Measurements from ENCODE around the gene SMPD4. TPM values are rescaled to one million over a fixed set of nuclear protein-coding genes. Genes with fewer than 3 reads are reported as not detected.
"Not testable (repeated sequence)": the region's sequence is repeated elsewhere in the genome, so short reads cannot be mapped to it uniquely, and the experiment has no call there.

Gene SMPD4
- total and polyA plus RNA-seq, 7 donors = 15.7 to 29.8 (median 24.8) TPM

DNA sequence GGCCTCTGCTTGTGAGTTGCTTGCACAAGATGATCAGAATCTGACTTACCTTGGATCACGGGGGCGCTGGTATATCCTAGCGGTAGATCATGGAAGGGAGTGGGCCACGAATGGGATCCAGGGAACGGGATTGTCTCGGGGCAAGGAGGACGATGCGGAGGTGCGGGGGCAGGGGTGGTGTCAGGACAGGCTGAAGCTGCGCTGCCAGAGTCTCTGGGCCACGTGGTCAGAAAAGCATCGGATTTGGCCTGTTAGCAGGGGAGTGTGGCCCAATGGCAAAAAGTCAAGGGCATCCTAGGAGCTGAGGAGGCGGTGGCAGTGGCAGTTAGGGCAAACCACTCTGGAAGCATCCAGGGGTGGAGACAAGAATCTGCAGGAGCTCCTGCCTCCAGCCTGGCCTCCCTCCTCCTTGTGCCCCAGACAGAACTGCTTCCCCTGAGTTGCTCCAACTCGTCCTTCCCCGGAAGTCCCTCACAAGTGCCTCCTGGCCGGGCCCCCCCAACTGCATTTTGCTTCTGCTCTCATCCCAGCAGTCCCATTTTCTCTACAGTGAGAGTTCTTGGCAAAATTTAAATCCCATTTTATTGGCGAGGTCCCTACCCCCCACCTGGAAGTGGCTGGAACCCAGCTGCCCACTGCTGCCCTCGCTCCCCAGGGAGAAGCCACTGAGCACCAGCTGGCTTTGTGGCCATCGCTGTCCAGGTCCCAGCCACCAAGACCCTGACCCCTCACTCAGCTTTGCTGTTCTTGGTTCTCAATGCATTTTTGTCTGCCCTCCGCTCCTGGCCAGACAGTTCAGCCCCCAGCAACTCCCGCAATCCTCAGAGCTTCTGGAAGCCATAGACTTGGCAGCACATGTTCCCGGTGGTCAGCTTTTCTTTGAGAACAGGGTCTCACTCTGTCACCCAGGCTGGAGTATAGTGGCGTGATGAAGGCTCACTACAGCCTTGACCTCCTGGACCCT, 30.9 kb downstream of the SMPD4 start:
- intact Hi-C loops (cut with DNase I) = no loop called here
- no peak for ATAC-seq
- TF ChIP-seq CTCF (IDR thresholded peaks at IDR 0.05) = no peak
- WGBS, 3 donors = 84 to 87% (median 84%) methylated on average over 22 to 23 of the region's 23 CpGs
- no peaks in the 10 kb centered on the region for H3K4me1 ChIP-seq
- peaks cover 0 to 33% of the 10 kb centered on the region in 2 donors for H3K36me3 ChIP-seq (ENCODE audit: insufficient read depth in 1 of 2, low read depth in 1 of 2)
- H3K27ac ChIP-seq = no peak overlapping the region
- no peak for DNase-seq
- peaks cover 0 to 8% (median 0%) of the 10 kb centered on the region in 3 donors for H3K27me3 ChIP-seq (ENCODE audit: insufficient read depth in 3 of 3, low read length in 2 of 3)
- no peak overlapping the region for H3K4me3 ChIP-seq
- H3K9me3 ChIP-seq = no peaks in the 10 kb centered on the region

DNA sequence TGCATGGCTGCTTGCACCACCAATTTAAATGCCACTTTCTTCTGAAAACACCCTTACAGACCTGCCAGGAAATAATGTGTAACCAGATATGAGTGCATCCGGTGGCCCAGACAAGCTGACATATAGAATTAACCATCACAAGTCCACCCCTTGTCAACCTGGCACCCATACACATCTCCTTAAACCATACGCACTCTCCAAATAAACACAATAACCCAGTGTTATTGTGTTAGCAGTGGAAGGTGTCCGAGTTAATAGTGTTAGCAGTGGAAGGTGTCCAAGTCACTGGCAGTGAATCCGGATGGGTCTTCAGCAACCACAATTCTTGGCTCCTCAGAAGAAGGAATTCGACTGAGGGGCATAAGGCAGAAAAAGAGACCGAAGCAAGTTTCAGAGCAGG, 32.9 kb downstream of the SMPD4 start:
- intact Hi-C loops (cut with DNase I); DNase-seq; ATAC-seq: not testable (repeated sequence)

DNA sequence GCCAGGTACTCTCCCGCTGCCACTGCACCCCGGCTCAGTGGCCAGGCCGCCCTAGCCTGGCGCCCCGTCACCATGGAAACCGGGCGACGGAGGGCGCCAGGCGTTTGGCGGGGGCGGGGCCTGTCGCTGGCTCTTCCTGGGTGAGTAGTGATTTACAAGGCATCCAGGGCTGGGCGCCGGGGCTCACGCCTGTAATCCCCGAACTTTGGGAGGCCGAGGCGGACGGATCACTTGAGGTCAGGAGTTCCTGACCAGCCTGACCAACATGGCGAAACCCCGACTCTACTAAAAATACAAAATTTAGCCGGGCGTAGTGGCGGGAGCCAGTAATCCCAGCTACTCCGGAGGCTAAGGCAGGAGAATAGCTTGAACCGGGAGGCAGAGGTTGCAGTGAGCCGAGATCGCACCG, 36.4 kb downstream of the SMPD4 start, which contains the start of gene CCDC74B:
CCDC74B (minus strand) TSS at position 107 of the 409 bp plus-strand sequence. CDS start 116 bp downstream, outside the sequence.
- peak; percentile 62 to 67 for DNase-seq
- intact Hi-C loops (cut with DNase I); H3K9me3 ChIP-seq; H3K36me3 ChIP-seq (ENCODE audit: insufficient read depth in 1 of 2, low read depth in 1 of 2); H3K27ac ChIP-seq; H3K4me1 ChIP-seq: not testable (repeated sequence)
- 5% methylated on average over 28 to 29 of the region's 30 CpGs for WGBS, 3 donors
- peaks cover 0 to 13% (median 4%) of the 10 kb centered on the region in 3 donors for H3K27me3 ChIP-seq (ENCODE audit: insufficient read depth in 3 of 3, low read length in 2 of 3)
- peak within 1 kb of the TSS; percentile 57 for H3K4me3 ChIP-seq
- ATAC-seq = peak; percentile 47 to 81 (median 76)

More for the DNA sequence above, 32.9 kb downstream of the SMPD4 start:
- Histone ChIP-seq H3K27me3 (ENCODE audit: insufficient read depth in 3 of 3, low read length in 2 of 3) (peaks cover 0 to 13% (median under 1%) of the 10 kb centered on the region in 3 donors), H3K36me3 (ENCODE audit: insufficient read depth in 1 of 2, low read depth in 1 of 2) (peaks cover 0 to 17% of the 10 kb centered on the region in 2 donors)
- not testable (repeated sequence) for H3K27ac ChIP-seq, H3K4me1 ChIP-seq, H3K9me3 ChIP-seq, H3K4me3 ChIP-seq
- 59 to 68% (median 61%) methylated on average over 6 of the region's 6 CpGs for WGBS, 3 donors

DNA sequence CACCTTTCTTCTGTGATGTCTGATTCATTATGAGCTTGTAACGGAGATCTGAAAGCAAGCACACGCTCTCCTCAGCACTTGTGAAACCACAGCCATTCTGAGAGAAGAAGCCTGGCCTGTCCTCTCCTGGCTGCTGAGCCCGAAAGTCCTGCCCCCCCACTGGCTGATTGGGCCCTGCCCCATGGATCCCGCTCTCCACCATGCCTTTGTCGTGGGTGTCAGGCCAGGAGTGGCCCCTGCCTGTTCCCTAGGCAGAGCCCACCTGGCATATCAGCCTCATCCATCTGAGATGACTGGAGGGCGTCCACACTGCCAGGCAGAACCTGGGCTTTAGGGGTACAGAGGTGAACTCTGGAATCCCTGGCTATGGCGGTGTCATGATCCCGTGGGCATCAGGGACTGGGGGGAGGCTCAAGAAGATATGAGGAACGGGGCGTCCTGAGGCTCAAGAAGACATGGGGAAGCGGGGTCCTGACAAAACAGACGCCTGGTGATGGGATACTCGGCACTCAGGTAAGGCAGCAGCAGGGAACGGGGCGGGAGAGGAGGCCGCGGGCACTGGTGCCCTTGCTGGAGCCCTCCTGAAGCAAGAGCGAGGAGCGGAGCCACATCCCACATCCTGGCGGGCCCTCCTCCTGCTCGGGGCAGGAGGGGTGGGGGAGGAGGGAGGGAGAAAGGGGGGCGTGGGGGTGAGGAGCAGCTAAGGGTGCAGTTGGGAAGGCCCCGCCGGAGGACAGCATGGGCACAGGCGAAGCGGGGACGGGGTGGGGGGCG, 37.9 kb downstream of the SMPD4 start:
- DNase-seq; ATAC-seq; H3K27ac ChIP-seq; H3K4me3 ChIP-seq; H3K36me3 ChIP-seq (ENCODE audit: insufficient read depth in 1 of 2, low read depth in 1 of 2); intact Hi-C loops (cut with DNase I); H3K4me1 ChIP-seq; H3K9me3 ChIP-seq: not testable (repeated sequence)
- 48 to 61% (median 52%) methylated on average over 16 to 22 of the region's 28 CpGs for WGBS, 3 donors
- peaks cover 0 to 13% (median 4%) of the 10 kb centered on the region in 3 donors for H3K27me3 ChIP-seq (ENCODE audit: insufficient read depth in 3 of 3, low read length in 2 of 3)

DNA sequence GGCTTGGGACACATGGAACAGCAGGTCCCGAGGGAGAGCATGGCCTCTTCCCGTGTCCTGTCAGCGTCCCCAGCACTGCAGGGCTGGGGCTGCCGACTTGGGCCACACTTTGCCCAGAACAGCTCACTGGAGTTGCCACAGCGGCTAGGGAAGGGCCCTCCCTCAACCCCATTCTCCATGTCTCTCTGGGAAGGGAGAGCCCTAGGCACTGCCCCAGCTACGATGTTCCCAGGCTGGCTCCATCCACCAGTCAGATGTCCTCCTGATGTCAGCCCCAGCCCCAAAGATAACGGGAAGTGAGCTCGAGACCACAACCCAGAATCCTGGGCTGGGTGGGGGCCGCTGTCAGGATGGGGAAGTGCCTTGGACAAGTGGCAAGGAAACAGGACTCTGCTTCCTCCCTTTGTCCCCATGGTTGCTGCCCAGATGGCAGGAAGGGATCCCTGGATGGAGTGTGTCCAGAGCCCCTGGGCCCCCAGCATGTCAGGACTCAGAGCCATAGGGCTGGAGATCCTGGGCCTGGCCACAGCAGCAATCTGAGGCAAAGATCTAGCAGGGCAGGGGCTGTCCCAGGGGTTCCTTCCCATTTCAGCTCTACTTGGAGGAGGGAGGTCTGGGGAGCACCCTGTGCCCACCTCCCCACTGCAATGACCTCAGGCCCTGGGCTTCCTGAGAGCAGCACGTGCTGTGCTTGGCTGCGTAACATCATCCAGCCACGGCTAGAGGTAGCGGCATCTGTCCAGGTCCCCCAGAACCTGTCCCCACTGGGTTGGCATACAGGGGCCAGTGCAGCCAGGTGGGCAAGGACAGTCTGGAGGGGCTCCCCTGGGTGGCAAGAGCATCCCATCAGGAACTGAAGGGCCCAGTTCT, 38.8 kb downstream of the SMPD4 start:
- H3K4me1 ChIP-seq; DNase-seq; H3K27ac ChIP-seq; H3K9me3 ChIP-seq; intact Hi-C loops (cut with DNase I); H3K4me3 ChIP-seq; ATAC-seq; H3K36me3 ChIP-seq (ENCODE audit: insufficient read depth in 1 of 2, low read depth in 1 of 2): not testable (repeated sequence)
- 82 to 85% (median 85%) methylated on average over 10 to 13 of the region's 13 CpGs for WGBS, 3 donors
- peaks cover 0 to 13% (median 4%) of the 10 kb centered on the region in 3 donors for H3K27me3 ChIP-seq (ENCODE audit: insufficient read depth in 3 of 3, low read length in 2 of 3)

DNA sequence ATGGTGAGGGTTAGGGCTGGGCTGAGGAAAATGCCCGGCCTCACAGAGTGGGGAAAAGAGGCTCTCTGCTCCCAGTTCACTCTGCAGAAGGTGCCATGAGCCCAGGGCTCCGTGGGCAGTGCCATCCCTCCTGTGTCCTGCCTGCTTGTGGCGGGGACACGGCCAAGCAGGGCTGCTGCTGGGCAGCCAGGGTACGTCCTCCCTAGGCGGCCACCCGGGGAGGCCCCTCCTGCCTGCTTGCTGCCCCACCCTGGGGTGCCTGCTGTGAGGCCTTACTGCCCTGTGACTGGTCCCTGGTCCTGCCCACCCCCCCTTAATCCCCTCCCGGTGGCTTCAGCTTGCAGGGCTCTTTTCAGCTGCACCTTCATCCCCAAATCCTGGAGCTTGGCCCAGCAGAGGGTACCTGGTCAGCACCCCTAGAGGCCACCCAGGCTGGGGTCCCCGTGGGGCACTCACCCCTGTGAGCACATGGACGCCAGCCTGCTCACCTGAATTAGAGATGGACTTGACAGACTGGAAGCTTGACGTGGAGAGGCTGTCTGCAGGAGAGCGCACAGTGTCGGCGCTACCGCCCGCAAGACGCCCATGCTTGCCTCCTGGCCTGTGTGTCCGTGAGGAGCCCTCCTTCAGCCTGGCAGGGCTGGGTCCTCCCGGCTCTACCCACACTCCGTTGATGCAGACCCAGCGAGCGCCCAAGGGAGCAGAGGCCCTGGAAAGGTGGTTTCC, 39.6 kb downstream of the SMPD4 start:
- DNase-seq; intact Hi-C loops (cut with DNase I); H3K4me1 ChIP-seq; H3K27ac ChIP-seq; H3K4me3 ChIP-seq; H3K9me3 ChIP-seq; ATAC-seq; H3K36me3 ChIP-seq (ENCODE audit: insufficient read depth in 1 of 2, low read depth in 1 of 2): not testable (repeated sequence)
- H3K27me3 ChIP-seq (ENCODE audit: insufficient read depth in 3 of 3, low read length in 2 of 3) = peaks cover 0 to 13% (median 4%) of the 10 kb centered on the region in 3 donors
- WGBS, 3 donors = 88 to 90% (median 89%) methylated on average over 15 to 18 of the region's 22 CpGs

- ATAC-seq; intact Hi-C loops (cut with DNase I); H3K9me3 ChIP-seq; H3K36me3 ChIP-seq (ENCODE audit: insufficient read depth in 1 of 2, low read depth in 1 of 2); H3K4me3 ChIP-seq; DNase-seq; H3K4me1 ChIP-seq; H3K27ac ChIP-seq: not testable (repeated sequence)
- peaks cover 0 to 11% (median 4%) of the 10 kb centered on the region in 3 donors for H3K27me3 ChIP-seq (ENCODE audit: insufficient read depth in 3 of 3, low read length in 2 of 3)
- 93 to 99% (median 94%) methylated on average over 4 of the region's 6 CpGs for WGBS, 3 donors
These were observed 40.4 kb downstream of the SMPD4 start for GRCh38 chr2:130141002-130141401.

- ATAC-seq; H3K36me3 ChIP-seq (ENCODE audit: insufficient read depth in 1 of 2, low read depth in 1 of 2); DNase-seq; H3K4me1 ChIP-seq; H3K9me3 ChIP-seq; H3K27me3 ChIP-seq (ENCODE audit: insufficient read depth in 3 of 3, low read length in 2 of 3); H3K4me3 ChIP-seq; intact Hi-C loops (cut with DNase I); H3K27ac ChIP-seq: not testable (repeated sequence)
- 84 to 93% (median 88%) methylated on average over 7 of the region's 7 CpGs for WGBS, 3 donors
These were observed 40.9 kb downstream of the SMPD4 start for GRCh38 chr2:130140516-130140915.
